RPMI7951 (cell line): ENCODE measurements around the gene DAPP1. TPM values are rescaled to one million over a fixed set of nuclear protein-coding genes. Genes with fewer than 3 reads are reported as not detected.

Source experiments
- DNase-seq: peaks from one replicate; pipeline ENCODE4 v3.0.0-alpha.2; 2012; ENCODE audit warnings: low read depth
- total RNA-seq: library from RNA; depleted of rRNA; stranded (reverse); fragments of >200 nt; shearing (Covaris generic); gene quantifications from 2 replicates; pipeline ENCODE4 v1.2.3, GENCODE V29; 2014

The DAPP1 gene
- total RNA-seq, 1 experiment from 2014 or later: not detected

DNA sequence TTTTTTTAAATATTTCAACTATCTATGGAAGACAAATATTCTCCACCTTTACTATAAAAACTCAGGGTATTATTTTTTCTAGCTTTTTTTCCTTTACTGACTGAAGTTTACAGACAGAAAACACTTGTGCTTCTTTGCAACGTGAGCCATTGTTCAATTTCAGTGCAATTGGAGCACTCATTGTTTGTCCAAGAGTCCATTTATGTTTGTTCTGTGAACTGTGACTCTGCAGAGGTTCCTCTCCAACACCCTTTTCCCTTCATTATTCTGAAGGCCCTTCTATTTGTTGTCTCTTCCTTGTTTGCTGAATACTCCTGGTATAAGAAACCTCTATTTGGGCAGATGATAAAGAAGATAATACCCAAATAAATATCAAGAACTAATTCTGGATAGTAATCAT lies 37.4 kb downstream of the DAPP1 start:
- no peak for DNase-seq

- DNase-seq: no peak
These were observed 39.1 kb downstream of the DAPP1 start for GRCh38 chr4:99855678-99856077.

DNA sequence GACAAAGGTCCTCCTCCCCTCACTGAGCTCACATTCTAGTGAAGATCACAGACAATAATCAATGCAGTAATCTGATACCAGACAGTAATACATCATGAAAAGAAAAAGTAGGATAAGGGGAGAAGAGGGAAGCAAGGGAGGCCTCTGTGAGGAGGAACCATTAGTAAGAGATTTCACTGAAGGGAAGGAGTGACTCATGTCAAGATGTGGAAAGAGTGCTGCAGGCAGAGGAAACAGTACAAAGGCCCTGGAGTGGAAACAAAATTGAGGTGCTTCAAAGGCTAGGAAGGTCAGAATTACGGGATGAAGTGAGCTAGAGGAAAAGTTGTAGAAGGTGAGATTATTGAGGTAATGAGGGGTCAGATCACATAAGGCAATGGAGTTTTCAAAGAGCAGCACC lies 39.5 kb downstream of the DAPP1 start:
- DNase-seq: peak; percentile 53

DNA sequence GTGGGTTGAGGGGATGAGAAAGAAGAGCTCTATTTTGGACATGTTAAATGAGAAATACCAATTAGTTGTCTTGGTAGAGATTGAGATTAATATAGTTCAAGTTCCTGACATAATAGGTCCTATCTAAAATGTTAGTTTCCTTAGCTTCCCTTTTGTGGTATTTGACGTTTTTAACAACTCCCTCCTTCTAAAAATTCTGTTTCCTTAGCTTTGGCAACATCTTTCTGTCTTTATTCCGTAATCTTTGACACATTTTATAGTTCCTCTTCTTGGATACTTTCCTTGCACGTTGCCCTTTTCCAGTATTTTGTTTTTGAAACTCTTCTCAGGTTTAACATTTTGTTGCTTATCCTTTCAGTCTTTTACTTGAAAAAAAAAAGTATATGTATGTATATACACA lies 40.7 kb downstream of the DAPP1 start:
- no peak for DNase-seq

- DNase-seq: no peak
These were observed 43.0 kb downstream of the DAPP1 start for GRCh38 chr4:99859618-99860017.

- no peak for DNase-seq
These were observed 43.9 kb downstream of the DAPP1 start for GRCh38 chr4:99860521-99860920.

GRCh38 chr4:99861120-99861905 lies 44.7 kb downstream of the DAPP1 start:
- DNase-seq: no peak

DNA sequence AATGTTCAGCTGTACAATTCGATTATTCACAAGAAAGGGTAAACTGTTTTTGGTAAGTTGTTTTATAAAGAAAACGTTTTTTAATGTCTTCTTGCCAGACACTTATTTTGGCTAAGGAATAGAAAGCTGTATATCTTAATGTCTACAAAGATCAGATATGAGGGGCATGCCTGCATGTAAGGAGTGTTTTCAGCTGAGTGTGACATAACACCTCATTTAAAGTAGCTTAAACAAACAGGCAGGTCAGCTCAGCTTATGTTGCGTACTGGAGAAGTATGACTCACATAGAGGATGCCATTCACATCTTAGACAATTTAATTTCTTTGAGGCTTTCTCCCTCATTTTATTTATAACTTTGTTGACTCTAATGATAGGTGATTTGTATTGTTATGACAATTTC lies 47.2 kb downstream of the DAPP1 start:
- DNase-seq: no peak

DNA sequence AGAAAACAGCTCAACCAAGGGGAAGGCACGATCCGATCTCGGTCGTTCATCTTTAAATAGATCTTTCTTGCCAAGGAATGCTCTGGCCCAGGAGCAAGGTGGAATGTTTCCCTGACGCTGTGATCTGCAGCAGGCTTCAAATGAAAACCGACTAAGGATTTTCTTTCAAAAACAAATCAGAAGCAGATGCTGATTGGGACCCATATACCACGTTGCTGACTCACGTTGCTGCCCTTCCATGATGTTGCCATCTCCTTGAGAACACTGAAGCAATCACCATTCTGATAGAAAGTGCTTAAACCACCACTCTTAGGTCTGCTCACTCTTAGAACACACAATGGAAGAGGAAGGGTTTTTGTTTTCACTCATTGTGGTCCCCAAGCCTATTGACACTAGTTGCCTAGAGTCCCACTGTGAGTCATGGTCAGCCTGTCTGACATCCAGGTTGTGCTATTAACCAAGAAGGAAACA lies 51.5 kb downstream of the DAPP1 start:
- peak; percentile 56 for DNase-seq

- no peak for DNase-seq
These were observed 55.9 kb downstream of the DAPP1 start for GRCh38 chr4:99872570-99872969.

- no peak for DNase-seq
These were observed 58.4 kb downstream of the DAPP1 start for GRCh38 chr4:99875071-99875470.

GRCh38 chr4:99876946-99877345 lies 60.3 kb downstream of the DAPP1 start:
- DNase-seq: no peak

- no peak for DNase-seq
These were observed 62.0 kb downstream of the DAPP1 start for GRCh38 chr4:99878604-99879003.

GRCh38 chr4:99879458-99879857 lies 62.8 kb downstream of the DAPP1 start:
- no peak for DNase-seq

DNA sequence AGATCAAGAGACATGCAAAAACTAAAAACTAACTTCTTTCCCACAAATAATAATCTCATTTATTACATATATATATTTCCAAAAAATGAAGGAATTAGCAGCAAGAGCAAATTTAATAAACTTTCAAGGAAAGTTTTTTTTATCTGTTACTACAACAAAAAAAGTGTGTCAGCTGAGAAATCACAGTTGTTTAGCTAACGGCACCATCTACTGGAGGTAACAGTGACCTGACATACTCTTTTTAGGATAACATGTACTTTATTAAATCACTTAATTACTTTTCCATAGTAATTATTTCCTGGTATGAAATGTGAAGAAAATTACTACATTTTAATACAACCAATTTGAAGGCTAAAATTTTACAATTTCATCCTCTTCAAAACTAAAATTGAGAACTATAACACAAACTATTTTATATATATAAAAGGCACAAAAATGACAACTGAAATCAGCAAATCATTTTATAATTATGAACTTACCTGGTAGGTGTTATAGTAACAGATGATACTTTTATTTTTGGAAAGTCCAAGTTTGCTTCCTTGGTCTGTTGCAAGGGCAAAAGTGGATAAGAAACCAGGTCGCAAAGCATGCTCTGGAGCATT lies 68.5 kb downstream of the DAPP1 start:
- peak; percentile 42 for DNase-seq

DNA sequence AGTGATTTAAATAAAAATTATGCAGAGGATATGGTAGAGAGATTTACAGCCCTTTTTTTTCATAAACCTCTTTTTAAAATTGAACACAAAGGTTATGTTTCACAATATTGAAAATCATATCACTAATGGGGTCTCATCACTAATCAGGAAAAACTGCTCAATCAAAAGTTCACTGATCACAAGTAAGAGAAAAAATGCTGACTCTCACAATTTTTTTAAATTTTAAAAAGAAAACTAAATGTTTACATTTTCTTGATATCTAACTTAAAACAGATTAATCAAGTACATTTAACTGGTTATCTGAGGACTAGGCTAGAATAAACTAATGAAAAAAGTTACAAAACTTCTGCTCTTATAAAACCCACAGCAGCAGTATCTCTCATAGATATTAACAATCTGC lies 69.1 kb downstream of the DAPP1 start:
- no peak for DNase-seq

DNA sequence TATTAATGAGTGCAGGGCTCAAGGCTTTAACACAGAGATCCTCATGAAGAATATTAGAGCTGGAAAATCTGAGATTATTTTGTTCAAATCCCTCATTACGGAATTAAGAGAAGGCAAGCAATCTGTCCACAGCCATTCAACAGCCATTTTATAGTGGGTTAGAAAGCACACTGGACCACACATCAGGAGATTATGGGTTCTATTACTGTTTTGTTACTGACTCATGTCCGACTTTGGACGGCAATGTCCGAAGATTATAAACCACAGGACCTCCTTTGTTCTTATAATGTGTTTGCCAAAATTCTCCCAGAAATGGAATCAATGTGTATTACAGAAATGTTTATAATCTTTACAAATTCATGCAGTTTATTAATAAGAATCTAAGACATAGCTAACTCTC lies 69.5 kb downstream of the DAPP1 start:
- DNase-seq: peak; percentile 55

- no peak for DNase-seq
These were observed 71.2 kb downstream of the DAPP1 start for GRCh38 chr4:99887837-99888236.

DNA sequence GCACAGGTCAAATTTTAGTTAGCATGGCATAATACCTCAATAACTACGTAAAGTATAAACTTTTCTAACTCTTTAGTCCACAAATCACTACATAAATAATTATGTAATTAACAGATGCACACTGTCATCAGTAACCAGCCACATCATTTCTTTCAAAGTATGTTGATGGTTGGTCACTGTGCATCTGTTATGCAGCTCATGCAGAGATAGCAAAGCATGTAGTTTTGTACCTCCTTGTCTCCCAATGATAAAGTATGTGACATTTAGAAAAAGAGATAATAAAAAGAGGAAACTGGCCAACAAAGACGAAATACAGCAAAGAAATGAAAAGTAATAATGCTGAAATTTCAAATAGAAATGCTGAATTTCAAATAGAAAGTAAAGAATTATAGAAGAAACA lies 74.7 kb downstream of the DAPP1 start:
- DNase-seq: no peak

DNA sequence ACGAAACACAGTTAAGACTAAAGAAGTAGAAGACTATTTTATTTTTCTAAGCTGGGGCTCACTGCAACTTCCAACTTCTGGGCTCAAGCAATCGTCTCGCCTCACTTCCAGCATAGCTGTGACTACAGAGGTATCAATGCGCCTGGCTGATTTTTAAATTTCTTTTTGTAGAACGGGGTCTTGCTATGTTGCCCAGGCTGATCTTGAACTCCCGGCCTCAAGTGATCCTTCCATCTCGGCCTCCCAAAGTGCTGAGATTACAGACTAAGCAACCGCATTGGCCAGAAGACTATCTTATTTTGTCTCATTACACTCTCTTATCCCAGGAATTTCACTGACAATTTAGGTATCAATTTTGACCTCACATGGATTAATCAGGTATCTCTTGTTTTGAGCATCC lies 76.4 kb downstream of the DAPP1 start:
- no peak for DNase-seq

DNA sequence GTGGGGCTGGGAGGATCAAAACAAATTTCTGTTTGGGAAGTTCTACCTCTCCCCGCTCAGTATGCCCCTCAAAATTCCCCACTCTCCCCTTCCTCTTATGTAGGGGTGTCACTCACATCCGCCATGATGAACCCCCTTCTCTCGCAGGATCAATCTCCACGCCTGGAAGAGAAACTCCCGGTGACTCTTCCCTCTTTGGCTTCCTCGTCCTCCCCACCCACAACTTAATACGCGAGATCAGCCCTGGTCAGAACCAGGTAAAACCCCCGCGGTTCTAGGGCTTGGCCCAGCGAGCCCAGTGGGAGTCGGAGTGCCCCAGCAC lies 77.2 kb downstream of the DAPP1 start:
- DNase-seq: peak; percentile 3

DNA sequence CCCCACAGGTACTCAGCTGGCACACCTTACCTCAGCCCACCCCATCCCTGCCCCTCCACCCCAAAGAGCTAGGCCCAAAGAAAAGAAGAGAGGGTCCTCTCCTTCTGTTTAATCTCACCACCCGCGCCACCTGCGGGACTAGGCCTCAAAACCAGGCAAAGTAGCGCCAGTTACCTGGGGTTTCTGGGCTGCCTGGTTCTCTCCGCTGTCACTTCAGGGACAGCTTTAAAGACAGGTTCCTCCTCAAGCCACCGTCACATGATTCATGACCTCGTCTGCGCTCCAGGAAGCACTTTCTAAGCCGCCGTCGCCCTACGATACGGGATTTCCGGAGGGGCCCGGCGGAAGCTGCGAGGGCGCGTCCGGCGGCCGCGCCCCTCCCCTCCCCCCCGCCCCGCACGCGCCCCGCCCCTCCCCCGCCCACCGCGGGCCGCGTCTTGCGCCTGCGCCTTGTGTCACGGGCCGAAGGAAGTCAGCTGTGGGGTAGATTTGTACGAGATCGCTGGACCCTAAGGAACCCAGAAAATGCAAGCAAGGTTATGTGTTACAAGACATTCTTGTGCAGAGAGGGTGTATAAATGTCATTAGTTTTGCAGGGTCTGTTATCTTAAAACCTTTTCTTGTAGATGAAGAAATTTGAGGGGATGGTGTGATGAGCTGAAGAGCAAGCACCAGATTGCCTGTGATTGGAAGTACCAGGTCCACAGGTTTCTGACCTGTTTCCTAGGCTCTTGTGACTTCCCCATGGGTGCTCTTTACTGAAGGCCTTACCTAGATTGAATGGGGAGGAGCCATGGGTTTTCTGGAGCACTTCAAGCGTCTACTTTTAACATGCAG lies 77.8 kb downstream of the DAPP1 start, which contains the start of gene LAMTOR3:
TSS of gene LAMTOR3 (minus strand) at position 267 of the 837 bp plus-strand sequence. CDS start 464 bp downstream, outside the sequence.
- DNase-seq: peak; percentile 86

- DNase-seq: no peak
These were observed 78.4 kb downstream of the DAPP1 start for GRCh38 chr4:99894998-99895397.
